ENCODE results near the gene SP110.

DNA sequence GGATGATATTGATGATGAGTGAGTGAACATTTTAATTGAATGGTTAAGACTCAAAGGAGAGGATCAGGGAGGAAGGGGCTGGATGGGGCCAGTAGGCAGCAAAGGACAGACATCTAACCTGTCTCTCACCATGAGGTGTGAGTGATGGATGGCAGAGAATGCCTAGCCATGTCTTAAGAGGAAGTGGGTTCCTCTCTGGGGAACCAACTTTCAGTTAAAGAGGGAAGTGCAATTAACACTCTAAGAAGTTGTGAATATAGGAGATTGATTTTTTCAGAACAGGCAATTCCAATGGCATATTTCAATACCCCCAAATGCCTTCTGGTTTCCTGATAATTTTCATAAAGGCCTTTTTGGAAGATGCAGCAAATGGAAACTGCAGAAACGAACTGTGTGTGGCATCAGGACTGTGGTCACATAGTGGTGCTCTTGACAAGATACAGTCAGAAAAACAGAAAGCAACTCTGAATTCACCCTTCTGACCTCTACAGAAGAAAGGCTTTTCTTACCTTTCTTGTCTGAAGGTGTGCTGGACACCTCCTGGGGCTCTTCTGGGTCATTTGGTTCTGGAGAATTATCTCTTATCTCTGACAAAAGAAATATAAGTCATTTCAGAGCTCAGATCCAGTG is 10.2 kb downstream of the SP110 start:
- no peak for TF ChIP-seq POLR2A (IDR thresholded peaks at IDR 0.05)
- TF ChIP-seq, protein P1, sequence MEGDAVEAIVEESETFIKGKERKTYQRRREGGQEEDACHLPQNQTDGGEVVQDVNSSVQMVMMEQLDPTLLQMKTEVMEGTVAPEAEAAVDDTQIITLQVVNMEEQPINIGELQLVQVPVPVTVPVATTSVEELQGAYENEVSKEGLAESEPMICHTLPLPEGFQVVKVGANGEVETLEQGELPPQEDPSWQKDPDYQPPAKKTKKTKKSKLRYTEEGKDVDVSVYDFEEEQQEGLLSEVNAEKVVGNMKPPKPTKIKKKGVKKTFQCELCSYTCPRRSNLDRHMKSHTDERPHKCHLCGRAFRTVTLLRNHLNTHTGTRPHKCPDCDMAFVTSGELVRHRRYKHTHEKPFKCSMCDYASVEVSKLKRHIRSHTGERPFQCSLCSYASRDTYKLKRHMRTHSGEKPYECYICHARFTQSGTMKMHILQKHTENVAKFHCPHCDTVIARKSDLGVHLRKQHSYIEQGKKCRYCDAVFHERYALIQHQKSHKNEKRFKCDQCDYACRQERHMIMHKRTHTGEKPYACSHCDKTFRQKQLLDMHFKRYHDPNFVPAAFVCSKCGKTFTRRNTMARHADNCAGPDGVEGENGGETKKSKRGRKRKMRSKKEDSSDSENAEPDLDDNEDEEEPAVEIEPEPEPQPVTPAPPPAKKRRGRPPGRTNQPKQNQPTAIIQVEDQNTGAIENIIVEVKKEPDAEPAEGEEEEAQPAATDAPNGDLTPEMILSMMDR (IDR thresholded peaks at IDR 0.05): no peak

Data from Peyer's patch (tissue), 4 donors.